ENCODE results near the gene SERPINA4.

- no peak for TF ChIP-seq POLR2A (IDR thresholded peaks at IDR 0.05; ENCODE audit: low read depth, low read length)
- TF ChIP-seq TAF1 (IDR thresholded peaks at IDR 0.05; ENCODE audit: borderline replicate concordance, low read depth, low read length) = no peak
- TF ChIP-seq POLR2AphosphoS5 (IDR thresholded peaks at IDR 0.05; ENCODE audit: low read depth, low read length) = no peak
These were observed 2.0 kb downstream of the SERPINA4 start for GRCh38 chr14:94562941-94563883.

Measured in GM12892 (cell line).